GM08714 (cell line): Measurements from ENCODE around the gene PILRA.
"Not testable (repeated sequence)": the region's sequence is repeated elsewhere in the genome, so short reads cannot be mapped to it uniquely, and the experiment has no call there.

Experiments
- H3K4me3 ChIP-seq: fragments of 200-500 bp; sonication (Bioruptor generic); 2 replicates; pipeline ENCODE4 v1.5.1; 2014; ENCODE audit warnings: mild to moderate bottlenecking, low read length, inconsistent platforms
- ZNF274 ChIP-seq: IDR thresholded peaks from 2 replicates; pipeline ENCODE4 v1.6.1; 2012; ENCODE audit warnings: mild to moderate bottlenecking, low read depth, low read length

PILRA gene

DNA sequence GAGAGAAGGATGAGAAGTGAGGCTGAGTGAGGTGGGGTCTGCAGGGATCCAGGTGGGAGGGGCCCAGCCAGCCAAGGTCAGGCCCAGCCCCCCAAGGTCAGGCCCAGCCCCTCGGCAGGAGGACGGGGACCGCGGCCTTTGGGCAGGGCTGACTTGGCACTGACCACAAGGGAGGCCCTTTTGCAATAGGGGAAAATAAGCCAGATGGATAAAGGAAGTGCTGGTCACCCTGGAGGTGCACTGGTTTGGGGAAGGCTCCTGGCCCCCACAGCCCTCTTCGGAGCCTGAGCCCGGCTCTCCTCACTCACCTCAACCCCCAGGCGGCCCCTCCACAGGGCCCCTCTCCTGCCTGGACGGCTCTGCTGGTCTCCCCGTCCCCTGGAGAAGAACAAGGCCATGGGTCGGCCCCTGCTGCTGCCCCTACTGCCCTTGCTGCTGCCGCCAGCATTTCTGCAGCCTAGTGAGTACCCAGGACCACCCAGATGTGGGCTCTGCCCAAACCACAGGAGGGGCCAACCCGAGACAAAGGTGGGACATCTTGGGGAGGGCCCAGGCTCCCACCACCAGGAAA is at the start of gene PILRA:
Gene PILRA, plus strand, starts transcription at position 227 of the 571 bp plus-strand sequence. Its CDS starts 170 bp downstream, at position 397.
- TF ChIP-seq ZNF274 = no peak
- peak within 1 kb of the TSS; percentile 56; the same call in 1 of the 2 replicates for H3K4me3 ChIP-seq

DNA sequence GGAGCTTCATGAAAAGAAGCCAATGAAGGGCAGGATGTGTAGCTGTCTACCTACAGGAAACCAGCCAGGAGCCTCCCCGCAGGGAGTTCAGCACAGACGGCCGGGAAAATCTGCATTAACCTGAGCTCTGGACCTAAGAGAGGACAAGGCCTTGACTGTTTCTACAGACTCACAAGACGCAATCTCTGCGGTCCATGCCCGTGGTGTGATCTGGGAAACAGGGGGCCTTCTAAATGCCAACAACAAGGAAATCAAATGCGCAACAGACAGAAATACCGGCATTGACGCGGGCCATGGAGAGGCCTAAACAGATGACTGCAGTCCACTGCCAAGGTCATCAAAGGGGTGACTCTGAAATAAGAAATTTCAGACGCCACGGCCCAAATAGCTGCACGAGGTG is 49.1 kb upstream of the PILRA start:
- not testable (repeated sequence) for H3K4me3 ChIP-seq

DNA sequence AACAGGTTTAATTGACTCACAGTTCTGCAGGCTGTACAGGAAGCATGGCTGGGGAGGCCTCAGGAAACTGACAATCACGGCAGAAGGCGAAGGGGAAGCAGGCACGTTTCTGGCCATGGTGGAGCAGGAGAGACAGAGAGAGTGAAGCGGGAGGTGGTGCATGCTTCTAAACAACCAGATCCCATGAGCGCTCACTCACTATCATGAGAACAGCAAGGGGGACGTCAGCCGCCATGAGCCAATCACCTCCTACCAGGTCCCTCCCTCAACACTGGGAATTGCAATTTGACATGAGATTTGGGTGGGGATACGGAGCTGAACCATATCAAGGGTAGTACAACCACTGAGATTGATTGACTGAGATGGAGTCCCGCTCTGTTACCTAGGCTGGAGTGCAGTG is 47.6 kb upstream of the PILRA start:
- not testable (repeated sequence) for H3K4me3 ChIP-seq

DNA sequence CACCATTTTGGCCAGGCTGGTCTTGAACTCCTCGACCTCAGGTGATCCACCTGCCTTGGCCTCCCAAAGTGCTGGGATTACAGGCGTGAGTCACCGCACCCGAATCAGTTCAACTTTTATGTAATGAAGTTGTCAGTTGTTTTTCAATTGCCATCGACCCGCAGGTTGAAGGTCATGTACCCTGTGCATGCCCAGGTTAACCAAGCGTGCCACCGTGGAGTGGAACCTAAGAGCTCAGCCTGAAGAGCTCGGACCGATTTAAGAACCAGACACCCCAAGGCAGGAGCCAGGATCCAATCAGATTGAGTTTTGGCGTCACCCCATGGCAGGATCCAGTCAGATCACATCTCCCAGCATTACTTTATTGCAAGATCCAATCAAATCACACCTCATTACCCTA is 46.4 kb upstream of the PILRA start:
- not testable (repeated sequence) for H3K4me3 ChIP-seq

DNA sequence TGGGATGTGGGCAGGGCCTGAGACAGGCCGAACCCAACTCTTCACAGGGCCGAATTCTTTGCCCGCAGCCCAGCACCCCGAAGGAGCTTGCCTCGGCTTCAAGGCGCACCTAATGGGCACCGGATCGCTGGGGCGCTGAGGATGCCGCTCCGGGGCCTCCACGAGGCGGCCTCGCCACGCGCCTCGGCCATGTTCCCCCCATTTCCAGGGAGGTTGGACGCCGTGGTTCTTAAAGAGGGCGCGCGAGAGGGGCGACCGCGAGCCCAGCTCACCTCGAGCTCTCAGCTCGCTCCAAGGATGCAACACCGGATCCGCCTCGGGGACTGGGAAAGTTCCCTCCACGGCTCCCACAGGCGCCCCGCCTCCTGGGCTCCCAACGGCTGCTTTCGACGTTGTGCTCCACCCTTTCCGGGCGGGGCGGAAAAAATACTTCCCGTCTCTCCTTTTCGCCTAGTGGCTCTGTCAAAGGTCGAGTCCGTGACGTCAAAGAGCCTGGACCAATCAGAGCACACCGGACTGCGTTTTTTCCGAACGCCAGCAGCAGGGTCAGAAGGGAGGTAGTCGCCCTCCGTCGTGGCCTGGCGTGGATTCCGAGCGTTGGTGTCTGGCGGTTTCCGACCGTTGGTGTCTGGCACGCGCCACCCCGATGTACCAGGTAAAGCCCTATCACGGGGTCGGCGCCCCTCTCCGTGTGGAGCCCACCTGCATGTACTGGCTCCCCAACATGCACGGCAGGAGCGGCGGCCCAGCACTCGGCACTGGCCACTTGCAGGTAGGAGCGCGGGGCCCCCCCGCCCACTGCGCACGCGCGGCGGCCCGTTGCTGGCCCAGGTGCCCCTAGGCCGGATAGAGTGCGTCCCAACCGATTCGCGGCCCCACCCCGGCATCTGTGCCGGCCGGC is 37.5 kb upstream of the PILRA start:
- peak overlapping the region; percentile 79 for H3K4me3 ChIP-seq

DNA sequence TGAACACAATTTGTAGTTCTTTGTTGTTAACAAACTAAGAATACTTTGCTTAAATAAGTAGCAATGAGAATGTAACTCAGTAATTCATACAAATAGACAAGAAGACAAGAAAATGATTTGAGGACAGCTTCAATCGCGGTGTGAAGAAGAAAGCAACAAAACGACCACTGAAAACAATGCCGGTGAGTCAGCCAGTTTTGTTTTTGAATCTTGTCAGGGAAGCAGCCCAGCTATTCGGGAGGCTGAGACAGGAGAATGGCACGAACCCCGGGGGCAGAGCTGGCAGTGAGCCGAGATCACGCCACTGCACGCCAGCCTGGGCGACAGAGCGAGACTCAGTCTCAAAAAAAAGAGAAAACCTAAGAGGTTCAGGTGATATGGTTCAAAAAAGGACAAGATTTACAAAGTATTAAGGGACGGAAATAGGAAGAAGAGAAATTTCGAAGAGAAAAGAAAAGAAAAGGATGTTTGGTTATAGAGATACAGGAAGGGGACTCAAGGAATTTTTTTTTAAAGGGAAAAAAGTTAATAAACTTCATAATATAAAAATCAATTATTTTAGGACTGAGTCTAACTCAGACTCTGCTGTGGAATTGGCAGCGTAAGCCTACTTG is 35.1 kb upstream of the PILRA start:
- not testable (repeated sequence) for H3K4me3 ChIP-seq

DNA sequence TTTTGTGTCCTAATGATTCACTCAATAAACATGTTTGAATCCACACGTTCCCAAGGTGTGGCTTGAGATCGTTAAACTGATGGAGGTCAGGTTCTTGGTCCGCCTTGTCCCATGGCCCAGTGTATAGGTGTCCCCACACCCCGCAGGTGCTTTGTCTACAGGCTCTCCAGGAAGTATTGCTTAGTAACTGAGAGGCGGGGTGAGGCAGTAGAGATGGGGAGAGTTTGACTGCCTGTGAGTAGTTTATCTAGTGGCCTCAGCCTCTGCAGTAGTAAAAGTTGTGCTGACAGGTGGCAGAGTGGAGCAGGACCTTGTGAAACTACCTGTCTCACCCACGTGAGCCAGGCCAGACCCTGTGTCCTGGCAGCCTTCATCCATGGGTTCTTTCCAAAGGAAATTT is 32.0 kb upstream of the PILRA start:
- not testable (repeated sequence) for H3K4me3 ChIP-seq

DNA sequence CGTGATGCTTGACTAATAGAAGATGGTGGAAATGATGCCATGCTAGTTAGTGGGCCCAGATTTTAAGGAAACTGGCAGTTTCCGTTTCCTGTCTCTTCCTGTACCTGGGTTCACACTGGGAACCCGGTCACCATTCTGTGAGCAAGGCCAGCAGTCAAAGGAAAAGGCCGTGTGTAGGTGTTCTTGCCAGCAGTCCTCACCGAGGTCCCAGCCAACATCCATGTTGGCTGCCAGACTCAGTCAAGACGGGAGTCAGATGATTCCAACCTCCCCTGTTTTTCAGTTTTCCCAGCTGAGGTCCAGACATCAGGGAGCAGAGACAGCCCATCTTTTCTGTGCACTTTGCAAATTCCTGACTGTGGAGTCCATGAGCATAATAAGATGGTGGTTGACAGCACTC is 30.5 kb upstream of the PILRA start:
- TF ChIP-seq ZNF274 = no peak
- no peak overlapping the region for H3K4me3 ChIP-seq

DNA sequence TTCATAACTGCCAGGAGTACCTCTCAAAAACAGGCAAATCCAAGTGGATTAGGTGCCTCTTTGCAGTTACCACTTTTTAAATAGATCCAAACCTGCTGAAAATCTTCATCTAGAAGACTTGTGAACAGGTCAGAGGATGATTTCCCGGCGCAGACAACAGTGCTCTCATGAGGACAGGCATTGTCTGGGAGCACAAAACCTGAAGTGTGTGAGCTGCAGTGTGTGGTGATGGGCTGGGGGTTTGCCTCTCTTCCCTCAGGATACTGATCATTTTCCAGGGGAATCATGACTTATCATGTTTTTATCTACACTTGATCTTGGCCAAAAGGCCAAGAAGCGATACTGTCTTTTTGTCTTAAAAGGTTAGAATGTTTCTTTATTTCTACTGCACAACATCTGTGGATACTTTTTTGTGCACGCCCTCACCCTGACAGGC is 29.1 kb upstream of the PILRA start:
- not testable (repeated sequence) for H3K4me3 ChIP-seq

DNA sequence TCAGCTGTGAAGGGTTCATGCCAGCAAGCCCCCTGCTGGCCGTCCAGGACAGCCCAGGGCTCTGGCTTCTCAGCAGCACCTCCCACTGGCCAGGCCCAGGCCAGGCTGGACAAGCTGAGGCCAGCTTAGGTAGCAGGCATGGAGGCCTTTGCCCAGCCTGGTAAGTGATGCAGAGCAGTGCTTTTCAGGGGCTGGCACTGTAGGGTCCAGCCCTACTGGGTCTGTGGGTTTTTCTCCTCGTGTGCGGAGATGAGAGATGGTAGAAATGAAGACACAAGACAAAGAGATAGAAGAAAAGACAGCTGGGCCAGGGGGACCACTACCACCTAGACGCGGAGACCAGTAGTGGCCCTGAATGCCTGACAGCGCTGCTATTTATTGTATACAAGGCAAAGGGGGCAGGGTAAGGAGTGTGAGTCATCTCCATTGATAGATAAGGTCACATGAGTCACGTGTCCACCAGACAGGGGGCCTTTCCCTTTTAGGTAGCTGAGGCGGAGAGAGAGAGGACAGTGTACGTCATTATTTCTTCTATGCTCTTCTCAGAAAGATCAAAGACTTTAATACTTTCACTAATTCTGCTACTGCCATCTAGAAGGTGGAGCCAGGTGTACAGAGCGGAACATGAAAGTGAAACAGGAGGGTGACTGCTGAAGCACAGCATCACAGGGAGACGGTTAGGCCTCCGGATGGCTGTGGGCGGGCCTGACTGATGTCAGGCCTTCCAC is 28.6 kb upstream of the PILRA start:
- not testable (repeated sequence) for H3K4me3 ChIP-seq

DNA sequence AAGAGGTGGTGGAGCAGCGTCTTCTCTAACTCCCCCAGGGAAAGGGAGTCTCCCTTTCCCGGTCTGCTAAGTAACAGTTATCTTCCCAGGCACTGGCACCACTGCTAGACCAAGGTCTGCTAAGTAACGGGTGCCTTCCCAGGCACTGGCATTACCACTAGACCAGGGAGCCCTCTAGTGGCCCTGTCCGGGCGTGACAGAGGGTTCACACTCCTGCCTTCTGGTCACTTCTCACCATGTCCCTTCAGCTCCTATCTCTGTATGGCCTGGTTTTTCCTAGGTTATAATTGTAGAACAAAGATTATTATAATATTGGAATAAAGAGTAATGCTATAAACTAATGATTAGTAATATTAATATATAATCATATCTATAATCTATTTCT is 28.0 kb upstream of the PILRA start:
- H3K4me3 ChIP-seq = not testable (repeated sequence)

DNA sequence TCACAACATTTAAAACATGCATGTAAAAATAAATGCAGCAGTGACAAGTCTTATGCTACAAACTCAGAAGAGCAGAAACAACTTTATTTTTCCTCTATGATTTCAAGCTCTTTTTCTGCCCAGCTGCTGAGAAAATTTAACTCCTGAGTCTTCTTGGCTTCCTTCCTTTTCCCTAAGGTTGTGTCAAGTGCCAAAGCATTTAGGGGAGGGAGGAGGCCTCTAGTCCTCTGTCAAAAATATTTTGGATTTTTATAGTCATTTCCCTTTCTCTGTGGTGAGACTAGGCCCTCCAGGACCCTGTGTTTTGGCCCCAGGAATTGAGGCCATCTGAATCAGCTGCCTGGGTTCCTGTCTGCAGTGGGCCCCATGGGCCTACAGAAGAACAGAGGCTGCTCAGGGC is 26.4 kb upstream of the PILRA start:
- TF ChIP-seq ZNF274 = no peak
- H3K4me3 ChIP-seq = no peak overlapping the region

DNA sequence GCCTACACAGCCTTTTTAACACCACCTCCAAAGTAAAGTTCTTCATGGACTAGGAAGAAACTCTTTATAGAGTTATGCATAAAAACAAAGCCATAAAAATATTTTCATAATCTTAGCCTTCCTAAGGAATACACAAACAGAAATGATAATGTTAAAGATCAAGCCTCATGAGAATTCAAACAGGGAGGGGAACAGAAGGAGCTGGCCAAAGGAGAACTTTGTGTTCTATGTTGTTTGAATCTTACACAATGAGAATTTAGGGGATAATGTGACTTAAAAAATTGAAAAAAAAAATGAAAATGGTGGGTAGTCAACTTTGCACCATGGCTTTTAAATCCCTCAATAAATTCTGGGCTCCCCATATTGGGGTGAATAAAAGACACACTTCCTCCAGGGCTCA is 24.5 kb upstream of the PILRA start:
- H3K4me3 ChIP-seq = no peak overlapping the region
- TF ChIP-seq ZNF274 = no peak

DNA sequence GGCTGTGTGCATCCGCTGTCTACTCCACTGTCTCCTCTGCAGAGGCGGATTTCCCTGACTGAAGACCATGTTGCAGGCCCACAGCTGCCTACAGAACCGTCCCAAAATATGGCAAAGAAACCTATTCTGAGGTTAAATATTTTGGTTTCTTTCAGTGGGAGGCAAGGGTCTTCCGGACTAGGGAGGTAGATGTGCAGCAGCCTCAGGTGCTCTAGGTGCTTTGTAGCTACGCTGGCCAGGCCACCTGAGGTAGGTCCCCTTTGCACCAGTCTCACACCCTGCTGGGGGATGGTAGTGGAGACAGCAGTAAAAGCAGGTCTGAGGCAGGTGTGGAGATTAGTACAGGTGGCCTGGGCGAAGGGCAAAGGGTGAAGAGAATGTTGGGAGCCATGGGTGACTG is 23.5 kb upstream of the PILRA start:
- TF ChIP-seq ZNF274 = no peak

DNA sequence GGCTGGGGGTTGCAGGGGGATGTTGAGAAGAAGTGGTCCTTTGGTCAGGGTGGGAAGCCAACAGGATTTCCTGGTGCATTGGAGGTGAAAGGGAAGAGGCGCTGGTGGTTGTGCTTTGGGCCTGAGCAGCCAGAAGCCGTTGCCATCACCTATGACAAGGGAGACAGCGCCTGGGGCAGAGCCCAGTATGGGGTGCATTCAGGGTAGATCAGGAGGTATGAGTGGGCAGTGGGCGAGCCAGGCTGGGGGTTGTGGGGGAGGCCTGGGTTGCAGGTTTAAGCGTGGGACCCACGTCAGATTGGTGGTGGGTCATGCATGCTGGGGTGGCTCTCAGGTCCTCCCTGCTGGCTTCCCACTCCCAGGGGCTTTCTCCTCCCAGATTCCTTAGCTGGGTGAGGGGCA is 21.6 kb upstream of the PILRA start:
- H3K4me3 ChIP-seq = no peak overlapping the region
- TF ChIP-seq ZNF274 = no peak

More for the DNA sequence above, 23.5 kb upstream of the PILRA start:
- H3K4me3 ChIP-seq = no peak overlapping the region

DNA sequence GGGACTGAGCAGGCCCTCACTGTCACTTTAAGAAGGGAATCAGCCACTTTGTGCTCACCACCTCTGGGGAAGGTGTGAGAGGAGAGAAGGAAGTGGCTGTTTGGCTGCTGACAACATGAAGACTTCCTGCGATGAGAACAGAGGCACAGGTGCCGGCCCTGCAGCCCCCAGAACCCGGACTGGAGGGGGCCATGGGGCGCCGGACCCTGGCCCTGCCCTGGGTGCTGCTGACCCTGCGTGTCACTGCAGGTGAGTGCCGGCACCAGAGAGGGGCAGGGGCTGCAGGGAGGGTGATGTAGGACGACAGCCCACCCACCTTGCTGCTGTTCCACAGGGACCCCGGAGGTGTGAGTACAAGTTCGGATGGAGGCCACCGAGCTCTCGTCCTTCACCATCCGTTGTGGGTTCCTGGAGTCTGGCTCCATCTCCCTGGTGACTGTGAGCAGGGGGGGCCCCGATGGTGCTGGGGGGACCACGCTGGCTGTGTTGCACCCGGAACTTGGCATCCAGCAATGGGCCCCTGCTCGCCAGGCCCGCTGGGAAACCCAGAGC is 21.0 kb upstream of the PILRA start:
- H3K4me3 ChIP-seq = not testable (repeated sequence)
